Activated naive CD4-positive, alpha-beta T cell treated with anti-CD3 and anti-CD28 coated beads, Interleukin-2, amount 50 U/mL, for 72 hours (primary cell): ENCODE results near the gene PCDHGA8. TPM values are rescaled to one million over a fixed set of nuclear protein-coding genes. Genes with fewer than 3 reads are reported as not detected.
"Not testable (repeated sequence)": the region's sequence is repeated elsewhere in the genome, so short reads cannot be mapped to it uniquely, and the experiment has no call there.

ENCODE experiments used
- ATAC-seq, 2 donors: fragments of 150-1000 bp; cut with Tn5 transposase; 2 replicates each; pipeline ENCODE4 v1.10.0; 2021; ENCODE audit warnings: mild to moderate bottlenecking in 2 of 2, moderate library complexity in 2 of 2
- DNase-seq, 2 donors: peaks; one replicate each; pipeline ENCODE4 v3.0.0; 2021 to 2022; ENCODE audit warnings: low spot score in 2 of 2
- H3K27ac Mint-ChIP-seq, 2 donors: one replicate each; pipeline ENCODE4 v1.8.0; 2022; ENCODE audit warnings: mild to moderate bottlenecking in 2 of 2, mixed read lengths in 2 of 2
- H3K36me3 Mint-ChIP-seq, 2 donors: one replicate each; pipeline ENCODE4 v1.8.0; 2022; ENCODE audit warnings: mixed read lengths in 2 of 2
- H3K9me3 Mint-ChIP-seq, 2 donors: one replicate each; pipeline ENCODE4 v1.8.0; 2022; ENCODE audit warnings: mixed read lengths in 2 of 2
- total RNA-seq, 2 donors: library from RNA; stranded (reverse); gene quantifications; one replicate each; pipeline ENCODE4 v1.2.3, GENCODE V29; 2022

Gene PCDHGA8
- total RNA-seq, 2 donors from 2014 or later: not detected

DNA sequence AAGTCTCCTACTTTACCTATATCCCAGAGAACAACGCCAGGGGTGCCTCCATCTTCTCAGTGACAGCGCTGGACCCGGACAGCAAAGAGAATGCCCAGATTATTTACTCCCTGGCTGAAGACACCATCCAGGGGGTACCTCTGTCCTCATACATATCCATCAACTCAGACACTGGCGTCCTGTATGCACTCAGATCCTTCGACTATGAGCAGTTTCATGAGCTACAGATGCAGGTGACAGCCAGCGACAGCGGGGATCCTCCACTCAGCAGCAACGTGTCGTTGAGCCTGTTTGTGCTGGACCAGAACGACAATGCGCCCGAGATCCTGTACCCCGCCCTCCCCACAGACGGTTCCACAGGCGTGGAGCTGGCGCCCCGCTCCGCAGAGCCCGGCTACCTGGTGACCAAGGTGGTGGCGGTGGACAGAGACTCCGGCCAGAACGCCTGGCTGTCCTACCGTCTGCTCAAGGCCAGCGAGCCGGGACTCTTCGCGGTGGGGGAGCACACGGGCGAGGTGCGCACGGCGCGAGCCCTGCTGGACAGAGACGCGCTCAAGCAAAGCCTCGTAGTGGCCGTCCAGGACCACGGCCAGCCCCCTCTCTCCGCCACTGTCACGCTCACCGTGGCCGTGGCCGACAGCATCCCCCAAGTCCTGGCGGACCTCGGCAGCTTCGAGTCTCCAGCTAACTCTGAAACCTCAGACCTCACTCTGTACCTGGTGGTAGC lies 22.3 kb downstream of the PCDHGA8 start:
- ATAC-seq, DNase-seq, H3K27ac Mint-ChIP-seq: not testable (repeated sequence)
- peaks cover 12 to 28% of the 10 kb centered on the region in 2 donors for H3K9me3 Mint-ChIP-seq
- peaks cover 53 to 60% of the 10 kb centered on the region in 2 donors for H3K36me3 Mint-ChIP-seq

DNA sequence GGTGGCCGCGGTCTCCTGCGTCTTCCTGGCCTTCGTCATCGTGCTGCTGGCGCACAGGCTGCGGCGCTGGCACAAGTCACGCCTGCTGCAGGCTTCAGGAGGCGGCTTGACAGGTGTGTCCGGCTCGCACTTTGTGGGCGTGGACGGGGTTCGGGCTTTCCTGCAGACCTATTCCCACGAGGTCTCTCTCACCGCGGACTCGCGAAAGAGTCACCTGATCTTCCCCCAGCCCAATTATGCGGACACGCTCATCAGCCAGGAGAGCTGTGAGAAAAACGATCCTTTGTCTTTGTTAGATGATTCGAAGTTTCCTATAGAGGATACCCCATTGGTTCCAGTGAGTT lies 22.8 kb downstream of the PCDHGA8 start:
- H3K27ac Mint-ChIP-seq, ATAC-seq, DNase-seq: not testable (repeated sequence)
- Mint-ChIP-seq H3K9me3 (peaks cover 9 to 23% of the 10 kb centered on the region in 2 donors), H3K36me3 (peaks cover 48 to 59% of the 10 kb centered on the region in 2 donors)

DNA sequence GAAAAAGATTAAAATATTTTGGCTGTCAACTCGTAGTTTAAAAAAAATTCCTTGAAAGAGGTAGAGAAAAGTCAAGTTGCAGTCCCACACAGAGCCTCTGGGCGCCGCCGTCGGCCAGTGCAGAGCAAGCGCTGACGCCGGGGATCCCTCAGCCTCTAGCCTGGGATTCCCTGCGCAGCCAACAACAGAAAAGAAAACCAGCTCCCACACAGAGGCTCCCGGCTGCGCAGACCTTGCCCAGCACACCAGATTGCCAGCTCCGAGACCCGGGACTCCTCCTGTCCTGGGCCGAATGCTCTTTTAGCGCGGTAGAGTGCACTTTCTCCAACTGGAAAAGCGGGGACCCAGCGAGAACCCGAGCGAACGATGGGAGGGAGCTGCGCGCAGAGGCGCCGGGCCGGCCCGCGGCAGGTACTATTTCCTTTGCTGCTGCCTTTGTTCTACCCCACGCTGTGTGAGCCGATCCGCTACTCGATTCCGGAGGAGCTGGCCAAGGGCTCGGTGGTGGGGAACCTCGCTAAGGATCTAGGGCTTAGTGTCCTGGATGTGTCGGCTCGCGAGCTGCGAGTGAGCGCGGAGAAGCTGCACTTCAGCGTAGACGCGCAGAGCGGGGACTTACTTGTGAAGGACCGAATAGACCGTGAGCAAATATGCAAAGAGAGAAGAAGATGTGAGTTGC lies 25.2 kb downstream of the PCDHGA8 start, which contains the start of gene PCDHGB7:
PCDHGB7 (plus strand) TSS at position 184 of the 679 bp plus-strand sequence; CDS start at position 367, 183 bp downstream.
- Mint-ChIP-seq H3K9me3 (peaks cover 20 to 32% of the 10 kb centered on the region in 2 donors), H3K36me3 (peaks cover 67 to 75% of the 10 kb centered on the region in 2 donors), H3K27ac (peak within 1 kb of the TSS in 1 of 2 donors; percentile 77)
- peak; percentile 80 to 81 for ATAC-seq
- peak in 1 of 2 donors; percentile 60 for DNase-seq

DNA sequence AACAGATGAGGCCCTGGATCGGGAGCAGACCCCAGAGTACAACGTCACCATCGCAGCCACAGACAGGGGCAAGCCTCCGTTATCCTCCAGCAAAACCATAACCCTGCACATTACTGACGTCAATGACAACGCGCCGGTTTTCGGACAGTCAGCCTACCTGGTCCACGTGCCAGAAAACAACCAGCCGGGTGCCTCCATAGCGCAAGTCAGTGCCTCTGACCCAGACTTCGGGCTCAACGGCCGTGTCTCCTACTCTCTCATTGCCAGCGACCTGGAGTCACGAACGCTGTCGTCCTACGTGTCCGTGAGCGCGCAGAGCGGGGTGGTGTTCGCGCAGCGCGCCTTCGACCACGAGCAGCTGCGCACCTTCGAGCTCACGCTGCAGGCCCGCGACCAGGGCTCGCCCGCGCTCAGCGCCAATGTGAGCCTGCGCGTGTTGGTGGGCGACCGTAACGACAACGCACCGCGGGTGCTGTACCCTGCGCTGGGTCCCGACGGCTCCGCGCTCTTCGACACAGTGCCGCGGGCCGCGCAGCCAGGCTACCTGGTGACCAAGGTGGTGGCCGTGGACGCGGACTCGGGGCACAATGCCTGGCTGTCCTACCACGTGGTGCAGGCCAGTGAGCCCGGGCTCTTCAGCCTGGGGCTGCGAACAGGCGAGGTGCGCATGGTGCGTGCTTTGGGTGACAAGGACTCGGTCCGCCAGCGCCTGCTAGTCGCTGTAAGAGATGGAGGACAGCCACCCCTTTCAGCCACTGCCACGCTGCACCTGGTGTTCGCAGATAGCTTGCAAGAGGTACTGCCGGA lies 26.8 kb downstream of the PCDHGA8 start:
- Mint-ChIP-seq H3K36me3 (peaks cover 65 to 68% of the 10 kb centered on the region in 2 donors), H3K27ac (peak overlapping the region in 1 of 2 donors; percentile 57), H3K9me3 (peaks cover 25 to 40% of the 10 kb centered on the region in 2 donors)
- ATAC-seq: no peak
- no peak for DNase-seq

DNA sequence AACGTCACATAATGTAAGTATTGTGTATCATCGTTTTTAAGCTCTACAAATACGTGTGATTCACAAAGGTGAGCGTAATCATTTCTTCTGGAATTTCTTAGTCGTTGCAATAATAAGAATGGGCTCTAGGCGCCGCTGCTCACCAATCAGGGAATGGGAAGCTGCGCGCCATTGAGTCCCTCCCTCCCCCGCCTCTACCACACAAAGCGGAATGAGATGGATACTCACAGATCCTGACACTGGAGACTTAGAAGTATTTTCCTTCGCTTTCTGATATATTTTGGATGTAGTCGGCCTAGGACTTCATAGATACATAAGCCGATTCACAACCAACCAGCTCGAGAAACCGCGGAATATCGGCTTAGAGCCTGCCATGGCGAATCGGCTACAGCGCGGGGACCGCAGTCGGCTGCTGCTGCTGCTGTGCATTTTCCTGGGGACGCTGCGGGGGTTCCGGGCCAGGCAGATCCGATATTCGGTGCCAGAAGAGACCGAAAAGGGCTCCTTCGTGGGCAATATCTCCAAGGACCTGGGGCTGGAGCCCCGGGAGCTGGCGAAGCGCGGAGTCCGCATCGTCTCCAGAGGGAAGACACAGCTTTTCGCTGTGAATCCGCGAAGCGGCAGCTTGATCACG lies 28.5 kb downstream of the PCDHGA8 start, which contains the start of gene PCDHGA11:
PCDHGA11 (plus strand) TSS at position 197 of the 634 bp plus-strand sequence; CDS start at position 374, 177 bp downstream.
- Mint-ChIP-seq H3K27ac (peak within 1 kb of the TSS in 1 of 2 donors; percentile 77), H3K36me3 (peaks cover 52 to 65% of the 10 kb centered on the region in 2 donors), H3K9me3 (peaks cover 25 to 32% of the 10 kb centered on the region in 2 donors)
- ATAC-seq (peak; percentile 45 to 56), DNase-seq (peak in 1 of 2 donors; percentile 71)

DNA sequence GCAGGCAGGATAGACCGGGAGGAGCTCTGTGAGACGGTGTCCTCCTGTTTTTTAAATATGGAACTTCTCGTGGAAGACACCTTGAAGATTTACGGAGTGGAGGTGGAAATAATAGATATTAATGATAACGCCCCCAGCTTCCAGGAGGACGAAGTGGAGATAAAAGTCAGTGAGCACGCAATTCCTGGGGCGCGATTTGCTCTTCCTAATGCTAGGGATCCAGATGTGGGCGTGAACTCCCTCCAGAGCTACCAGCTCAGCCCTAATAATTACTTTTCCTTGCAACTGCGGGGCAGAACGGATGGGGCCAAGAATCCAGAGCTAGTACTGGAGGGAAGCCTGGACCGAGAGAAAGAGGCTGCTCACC lies 29.0 kb downstream of the PCDHGA8 start:
- peaks cover 52 to 70% of the 10 kb centered on the region in 2 donors for H3K36me3 Mint-ChIP-seq
- peaks cover 25 to 33% of the 10 kb centered on the region in 2 donors for H3K9me3 Mint-ChIP-seq
- DNase-seq: no peak
- H3K27ac Mint-ChIP-seq: peak overlapping the region in 1 of 2 donors; percentile 36
- ATAC-seq: no peak

DNA sequence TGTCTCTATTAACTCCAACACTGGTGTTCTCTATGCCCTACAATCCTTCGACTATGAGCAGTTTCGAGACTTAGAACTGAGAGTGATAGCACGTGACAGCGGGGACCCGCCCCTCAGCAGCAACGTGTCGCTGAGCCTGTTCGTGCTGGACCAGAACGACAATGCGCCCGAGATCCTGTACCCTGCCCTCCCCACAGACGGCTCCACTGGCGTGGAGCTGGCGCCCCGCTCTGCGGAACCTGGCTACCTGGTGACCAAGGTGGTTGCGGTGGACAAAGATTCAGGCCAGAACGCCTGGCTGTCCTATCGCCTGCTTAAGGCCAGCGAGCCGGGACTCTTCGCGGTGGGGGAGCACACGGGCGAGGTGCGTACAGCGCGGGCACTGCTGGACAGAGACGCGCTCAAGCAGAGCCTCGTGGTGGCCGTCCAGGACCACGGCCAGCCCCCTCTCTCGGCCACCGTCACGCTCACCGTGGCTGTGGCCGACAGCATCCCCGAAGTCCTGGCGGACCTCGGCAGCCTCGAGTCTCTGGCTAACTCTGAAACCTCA lies 30.4 kb downstream of the PCDHGA8 start:
- H3K27ac Mint-ChIP-seq: no peak overlapping the region
- H3K36me3 Mint-ChIP-seq: peaks cover 50 to 75% of the 10 kb centered on the region in 2 donors
- DNase-seq (no peak), ATAC-seq (no peak)
- H3K9me3 Mint-ChIP-seq: peaks cover 29 to 37% of the 10 kb centered on the region in 2 donors

DNA sequence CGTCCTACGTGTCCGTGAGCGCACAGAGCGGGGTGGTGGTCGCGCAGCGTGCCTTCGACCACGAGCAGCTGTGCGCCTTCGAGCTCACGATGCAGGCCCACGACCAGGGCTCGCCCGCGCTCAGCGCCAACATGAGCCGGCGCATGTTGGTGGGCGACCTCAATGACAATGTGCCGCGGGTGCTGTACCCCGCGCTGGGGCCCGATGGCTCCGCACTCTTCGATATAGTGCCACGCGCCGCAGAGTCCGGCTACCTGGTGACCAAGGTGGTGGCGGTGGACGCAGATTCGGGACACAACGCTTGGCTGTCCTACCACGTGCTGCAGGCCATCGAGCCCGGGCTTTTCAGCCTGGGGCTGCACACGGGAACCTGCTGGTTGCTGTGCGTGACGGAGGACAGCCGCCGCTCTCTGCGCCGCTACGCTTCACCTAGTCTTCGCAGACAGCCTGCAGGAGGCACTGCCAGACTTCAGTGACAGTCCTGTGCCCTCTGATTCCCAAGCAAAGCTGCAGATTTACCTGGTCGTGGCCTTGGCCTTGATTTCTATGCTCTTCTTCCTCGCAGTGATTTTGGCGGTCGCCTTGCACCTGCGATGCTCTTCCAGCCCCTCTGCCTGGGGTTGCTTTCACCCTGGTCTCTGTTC lies 35.5 kb downstream of the PCDHGA8 start:
- DNase-seq: no peak
- H3K27ac Mint-ChIP-seq: peak overlapping the region in 1 of 2 donors; percentile 50
- H3K36me3 Mint-ChIP-seq: peaks cover 41 to 68% of the 10 kb centered on the region in 2 donors

DNA sequence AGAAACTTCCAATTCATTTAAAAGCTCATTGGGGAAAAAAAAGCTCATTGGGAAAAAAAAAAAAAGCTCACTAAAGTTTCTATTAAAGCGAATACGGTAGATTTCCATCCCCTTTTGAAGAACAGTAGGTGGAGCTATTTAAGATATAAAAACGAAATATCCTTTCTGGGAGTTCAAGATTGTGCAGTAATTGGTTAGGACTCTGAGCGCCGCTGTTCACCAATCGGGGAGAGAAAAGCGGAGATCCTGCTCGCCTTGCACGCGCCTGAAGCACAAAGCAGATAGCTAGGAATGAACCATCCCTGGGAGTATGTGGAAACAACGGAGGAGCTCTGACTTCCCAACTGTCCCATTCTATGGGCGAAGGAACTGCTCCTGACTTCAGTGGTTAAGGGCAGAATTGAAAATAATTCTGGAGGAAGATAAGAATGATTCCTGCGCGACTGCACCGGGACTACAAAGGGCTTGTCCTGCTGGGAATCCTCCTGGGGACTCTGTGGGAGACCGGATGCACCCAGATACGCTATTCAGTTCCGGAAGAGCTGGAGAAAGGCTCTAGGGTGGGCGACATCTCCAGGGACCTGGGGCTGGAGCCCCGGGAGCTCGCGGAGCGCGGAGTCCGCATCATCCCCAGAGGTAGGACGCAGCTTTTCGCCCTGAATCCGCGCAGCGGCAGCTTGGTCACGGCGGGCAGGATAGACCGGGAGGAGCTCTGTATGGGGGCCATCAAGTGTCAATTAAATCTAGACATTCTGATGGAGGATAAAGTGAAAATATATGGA lies 38.1 kb downstream of the PCDHGA8 start, which contains the start of gene PCDHGA12:
PCDHGA12 (plus strand) TSS at position 176 of the 782 bp plus-strand sequence; CDS start at position 429, 253 bp downstream.
- ATAC-seq (peak; percentile 48 to 80), DNase-seq (no peak)
- Mint-ChIP-seq H3K27ac (peak within 1 kb of the TSS in 1 of 2 donors; percentile 81), H3K9me3 (peaks cover 26 to 35% of the 10 kb centered on the region in 2 donors), H3K36me3 (peaks cover 36 to 66% of the 10 kb centered on the region in 2 donors)

More for the DNA sequence above, 35.5 kb downstream of the PCDHGA8 start:
- ATAC-seq: no peak
- peaks cover 34 to 35% of the 10 kb centered on the region in 2 donors for H3K9me3 Mint-ChIP-seq

DNA sequence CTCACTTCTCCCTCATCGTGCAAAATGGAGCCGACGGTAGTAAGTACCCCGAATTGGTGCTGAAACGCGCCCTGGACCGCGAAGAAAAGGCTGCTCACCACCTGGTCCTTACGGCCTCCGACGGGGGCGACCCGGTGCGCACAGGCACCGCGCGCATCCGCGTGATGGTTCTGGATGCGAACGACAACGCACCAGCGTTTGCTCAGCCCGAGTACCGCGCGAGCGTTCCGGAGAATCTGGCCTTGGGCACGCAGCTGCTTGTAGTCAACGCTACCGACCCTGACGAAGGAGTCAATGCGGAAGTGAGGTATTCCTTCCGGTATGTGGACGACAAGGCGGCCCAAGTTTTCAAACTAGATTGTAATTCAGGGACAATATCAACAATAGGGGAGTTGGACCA lies 38.9 kb downstream of the PCDHGA8 start:
- peaks cover 26 to 35% of the 10 kb centered on the region in 2 donors for H3K9me3 Mint-ChIP-seq
- peak in 1 of 2 donors; percentile 37 for ATAC-seq
- peaks cover 36 to 58% of the 10 kb centered on the region in 2 donors for H3K36me3 Mint-ChIP-seq
- no peak for DNase-seq
- no peak overlapping the region for H3K27ac Mint-ChIP-seq

DNA sequence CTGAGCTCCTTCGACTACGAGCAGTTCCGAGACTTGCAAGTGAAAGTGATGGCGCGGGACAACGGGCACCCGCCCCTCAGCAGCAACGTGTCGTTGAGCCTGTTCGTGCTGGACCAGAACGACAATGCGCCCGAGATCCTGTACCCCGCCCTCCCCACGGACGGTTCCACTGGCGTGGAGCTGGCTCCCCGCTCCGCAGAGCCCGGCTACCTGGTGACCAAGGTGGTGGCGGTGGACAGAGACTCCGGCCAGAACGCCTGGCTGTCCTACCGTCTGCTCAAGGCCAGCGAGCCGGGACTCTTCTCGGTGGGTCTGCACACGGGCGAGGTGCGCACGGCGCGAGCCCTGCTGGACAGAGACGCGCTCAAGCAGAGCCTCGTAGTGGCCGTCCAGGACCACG lies 39.9 kb downstream of the PCDHGA8 start:
- not testable (repeated sequence) for ATAC-seq, DNase-seq, H3K27ac Mint-ChIP-seq
- Mint-ChIP-seq H3K36me3 (peaks cover 36 to 51% of the 10 kb centered on the region in 2 donors), H3K9me3 (peaks cover 20 to 31% of the 10 kb centered on the region in 2 donors)

DNA sequence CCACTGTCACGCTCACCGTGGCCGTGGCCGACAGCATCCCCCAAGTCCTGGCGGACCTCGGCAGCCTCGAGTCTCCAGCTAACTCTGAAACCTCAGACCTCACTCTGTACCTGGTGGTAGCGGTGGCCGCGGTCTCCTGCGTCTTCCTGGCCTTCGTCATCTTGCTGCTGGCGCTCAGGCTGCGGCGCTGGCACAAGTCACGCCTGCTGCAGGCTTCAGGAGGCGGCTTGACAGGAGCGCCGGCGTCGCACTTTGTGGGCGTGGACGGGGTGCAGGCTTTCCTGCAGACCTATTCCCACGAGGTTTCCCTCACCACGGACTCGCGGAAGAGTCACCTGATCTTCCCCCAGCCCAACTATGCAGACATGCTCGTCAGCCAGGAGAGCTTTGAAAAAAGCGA lies 40.3 kb downstream of the PCDHGA8 start:
- Mint-ChIP-seq H3K36me3 (peaks cover 36 to 48% of the 10 kb centered on the region in 2 donors), H3K9me3 (peaks cover 20 to 31% of the 10 kb centered on the region in 2 donors)
- not testable (repeated sequence) for DNase-seq, ATAC-seq, H3K27ac Mint-ChIP-seq

DNA sequence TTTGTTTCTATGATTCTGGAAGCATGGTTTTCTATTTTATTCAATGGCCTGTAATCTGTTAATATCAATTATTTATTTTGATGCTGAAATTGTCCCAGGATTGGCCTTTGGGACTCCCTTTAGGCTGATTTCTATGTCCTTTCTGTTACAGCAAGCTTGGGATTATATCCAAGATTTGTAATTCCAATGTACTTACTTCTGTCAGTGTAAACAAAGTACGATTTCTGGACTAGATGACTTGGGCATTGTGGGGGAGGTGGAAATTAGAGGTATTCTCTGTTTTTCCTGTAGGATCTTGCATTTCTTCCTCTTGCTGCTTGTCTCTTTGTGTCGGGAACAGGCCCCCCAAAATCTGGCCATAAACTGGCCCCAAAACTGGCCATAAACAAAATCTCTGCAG lies 41.6 kb downstream of the PCDHGA8 start:
- DNase-seq (no peak), ATAC-seq (no peak)
- H3K9me3 Mint-ChIP-seq: peaks cover 16 to 25% of the 10 kb centered on the region in 2 donors
- H3K27ac Mint-ChIP-seq: no peak overlapping the region
- peaks cover 29 to 37% of the 10 kb centered on the region in 2 donors for H3K36me3 Mint-ChIP-seq

DNA sequence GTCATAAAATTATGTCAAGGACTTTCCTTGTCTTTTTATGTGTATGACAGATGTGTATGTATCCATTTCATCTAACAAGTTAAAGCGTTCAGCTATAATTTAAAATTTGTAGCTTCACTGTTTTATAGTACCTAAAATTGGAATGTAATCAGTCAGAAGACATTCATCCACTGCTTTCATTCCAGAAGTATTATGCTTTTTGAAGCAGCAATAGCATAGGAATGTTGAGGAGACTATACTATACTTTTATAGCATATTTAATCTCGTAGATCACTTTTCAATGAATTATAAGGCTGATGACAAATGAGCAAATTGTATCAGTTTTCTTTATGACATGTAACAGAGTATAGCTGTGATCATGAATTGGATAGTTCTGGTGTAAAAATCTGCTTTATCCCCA lies 44.8 kb downstream of the PCDHGA8 start:
- Mint-ChIP-seq H3K36me3 (peaks cover 13 to 17% of the 10 kb centered on the region in 2 donors), H3K27ac (no peak overlapping the region), H3K9me3 (peaks cover 3 to 11% of the 10 kb centered on the region in 2 donors)
- DNase-seq (no peak), ATAC-seq (no peak)
